Neuron (in vitro differentiated cells): ENCODE measurements around the gene NADK.

Experiments used
- H2AFZ ChIP-seq: one replicate; pipeline ENCODE4 v1.6.1; 2013; ENCODE audit warnings: low read depth, mild to moderate bottlenecking, inconsistent platforms, low read length, moderate library complexity
- H3K27me3 ChIP-seq: one replicate; pipeline ENCODE4 v1.6.1; 2013; ENCODE audit warnings: low read length; ENCODE audit not compliant: insufficient read depth
- H3K36me3 ChIP-seq: one replicate; pipeline ENCODE4 v1.6.1; 2013; ENCODE audit warnings: low read length; ENCODE audit not compliant: insufficient read depth
- H3K4me1 ChIP-seq: one replicate; pipeline ENCODE4 v1.6.1; 2013; ENCODE audit warnings: low read length; ENCODE audit not compliant: insufficient read depth
- H3K4me3 ChIP-seq: 2 replicates; pipeline ENCODE4 v1.5.1; 2013; ENCODE audit warnings: mild to moderate bottlenecking, low read length, moderate library complexity
- H3K9me3 ChIP-seq: one replicate; pipeline ENCODE4 v1.6.1; 2013; ENCODE audit warnings: low read length

NADK gene

GRCh38 chr1:1777950-1778662, at the start of gene NADK:
Gene NADK, minus strand, starts transcription at chr1:1778470. Its CDS starts 13,064 bp downstream, at chr1:1765406.
- peak within 1 kb of the TSS; percentile 75 for H2AFZ ChIP-seq
- H3K27me3 ChIP-seq = no peaks in the 10 kb centered on the region
- peak within 1 kb of the TSS; percentile 97 for H3K4me3 ChIP-seq
- H3K9me3 ChIP-seq = peaks cover 2% of the 10 kb centered on the region
- peaks cover 32% of the 10 kb centered on the region for H3K4me1 ChIP-seq
- no peaks in the 10 kb centered on the region for H3K36me3 ChIP-seq

- Histone ChIP-seq H3K4me1 (peaks cover 11% of the 10 kb centered on the region), H2AFZ (no peak overlapping the region), H3K36me3 (peaks cover 38% of the 10 kb centered on the region), H3K27me3 (no peaks in the 10 kb centered on the region), H3K4me3 (no peak overlapping the region), H3K9me3 (no peaks in the 10 kb centered on the region)
Measured at GRCh38 chr1:1827089-1827848, 49.0 kb upstream of the NADK start.

- H2AFZ ChIP-seq = no peak overlapping the region
- H3K36me3 ChIP-seq = peaks cover 41% of the 10 kb centered on the region
- no peak overlapping the region for H3K4me3 ChIP-seq
- H3K27me3 ChIP-seq = no peaks in the 10 kb centered on the region
- H3K9me3 ChIP-seq = no peaks in the 10 kb centered on the region
- peaks cover 11% of the 10 kb centered on the region for H3K4me1 ChIP-seq
Measured at GRCh38 chr1:1826356-1827088, 48.3 kb upstream of the NADK start.

- H3K4me3 ChIP-seq = no peak overlapping the region
- no peaks in the 10 kb centered on the region for H3K27me3 ChIP-seq
- no peak overlapping the region for H2AFZ ChIP-seq
- no peaks in the 10 kb centered on the region for H3K9me3 ChIP-seq
- peaks cover 11% of the 10 kb centered on the region for H3K4me1 ChIP-seq
- peaks cover 50% of the 10 kb centered on the region for H3K36me3 ChIP-seq
Measured at GRCh38 chr1:1825217-1825616, 46.9 kb upstream of the NADK start.

GRCh38 chr1:1819762-1820161, 41.5 kb upstream of the NADK start:
- no peaks in the 10 kb centered on the region for H3K9me3 ChIP-seq

GRCh38 chr1:1817221-1817620, 39.0 kb upstream of the NADK start:
- no peak overlapping the region for H3K4me3 ChIP-seq
- peaks cover 73% of the 10 kb centered on the region for H3K36me3 ChIP-seq
- H2AFZ ChIP-seq = no peak overlapping the region
- peaks cover 7% of the 10 kb centered on the region for H3K4me1 ChIP-seq
- no peaks in the 10 kb centered on the region for H3K27me3 ChIP-seq
- no peaks in the 10 kb centered on the region for H3K9me3 ChIP-seq

More at GRCh38 chr1:1819762-1820161, 41.5 kb upstream of the NADK start:
- Histone ChIP-seq H3K4me3 (no peak overlapping the region), H2AFZ (no peak overlapping the region), H3K36me3 (peaks cover 76% of the 10 kb centered on the region), H3K4me1 (no peaks in the 10 kb centered on the region), H3K27me3 (no peaks in the 10 kb centered on the region)

- Histone ChIP-seq H3K27me3 (no peaks in the 10 kb centered on the region), H3K4me1 (peaks cover 7% of the 10 kb centered on the region), H2AFZ (no peak overlapping the region), H3K4me3 (no peak overlapping the region), H3K9me3 (no peaks in the 10 kb centered on the region), H3K36me3 (peaks cover 69% of the 10 kb centered on the region)
Measured at GRCh38 chr1:1815606-1816281, 37.5 kb upstream of the NADK start.

- Histone ChIP-seq H3K4me1 (peaks cover 7% of the 10 kb centered on the region), H3K36me3 (peaks cover 72% of the 10 kb centered on the region), H2AFZ (no peak overlapping the region), H3K9me3 (no peaks in the 10 kb centered on the region), H3K27me3 (no peaks in the 10 kb centered on the region), H3K4me3 (no peak overlapping the region)
Measured at GRCh38 chr1:1809489-1809888, 31.2 kb upstream of the NADK start.

GRCh38 chr1:1808206-1808605, 29.9 kb upstream of the NADK start:
- Histone ChIP-seq H3K36me3 (peaks cover 76% of the 10 kb centered on the region), H2AFZ (no peak overlapping the region), H3K27me3 (no peaks in the 10 kb centered on the region), H3K4me1 (peaks cover 1% of the 10 kb centered on the region), H3K4me3 (no peak overlapping the region), H3K9me3 (no peaks in the 10 kb centered on the region)

- H3K9me3 ChIP-seq = no peaks in the 10 kb centered on the region
- no peak overlapping the region for H3K4me3 ChIP-seq
- peaks cover 77% of the 10 kb centered on the region for H3K36me3 ChIP-seq
- H3K4me1 ChIP-seq = peaks cover 5% of the 10 kb centered on the region
- no peak overlapping the region for H2AFZ ChIP-seq
- no peaks in the 10 kb centered on the region for H3K27me3 ChIP-seq
Measured at GRCh38 chr1:1806890-1807289, 28.6 kb upstream of the NADK start.

GRCh38 chr1:1804301-1804700, 26.0 kb upstream of the NADK start:
- Histone ChIP-seq H3K4me3 (no peak overlapping the region), H3K4me1 (peaks cover 12% of the 10 kb centered on the region), H3K9me3 (no peaks in the 10 kb centered on the region), H2AFZ (no peak overlapping the region), H3K27me3 (no peaks in the 10 kb centered on the region), H3K36me3 (peaks cover 80% of the 10 kb centered on the region)

- Histone ChIP-seq H3K4me3 (no peak overlapping the region), H3K36me3 (peaks cover 80% of the 10 kb centered on the region), H3K4me1 (peaks cover 12% of the 10 kb centered on the region), H2AFZ (no peak overlapping the region), H3K9me3 (no peaks in the 10 kb centered on the region), H3K27me3 (no peaks in the 10 kb centered on the region)
Measured at GRCh38 chr1:1802871-1803270, 24.6 kb upstream of the NADK start.
